Astrocyte of the spinal cord (primary cell): Measurements from ENCODE around the gene RAB29.

Source experiments
- DNase-seq: peaks from one replicate; pipeline ENCODE4 v3.0.0; 2011; ENCODE audit warnings: low read depth, low spot score
- H3K4me3 ChIP-seq: 2 replicates; pipeline ENCODE4 v1.5.1; 2011; ENCODE audit warnings: low read depth, mild to moderate bottlenecking, low read length, moderate library complexity
- in situ Hi-C: cut with HindIII; loops from 2 replicates; pipeline ENCODE4 v1.10.0; 2017; ENCODE audit warnings: low sequenced_read_pairs
- TF ChIP-seq, protein P1 (sequence below): IDR thresholded peaks from 2 replicates; pipeline ENCODE4 v1.5.1; 2012; ENCODE audit warnings: low read depth, mild to moderate bottlenecking, low read length, inconsistent platforms

Gene RAB29

DNA sequence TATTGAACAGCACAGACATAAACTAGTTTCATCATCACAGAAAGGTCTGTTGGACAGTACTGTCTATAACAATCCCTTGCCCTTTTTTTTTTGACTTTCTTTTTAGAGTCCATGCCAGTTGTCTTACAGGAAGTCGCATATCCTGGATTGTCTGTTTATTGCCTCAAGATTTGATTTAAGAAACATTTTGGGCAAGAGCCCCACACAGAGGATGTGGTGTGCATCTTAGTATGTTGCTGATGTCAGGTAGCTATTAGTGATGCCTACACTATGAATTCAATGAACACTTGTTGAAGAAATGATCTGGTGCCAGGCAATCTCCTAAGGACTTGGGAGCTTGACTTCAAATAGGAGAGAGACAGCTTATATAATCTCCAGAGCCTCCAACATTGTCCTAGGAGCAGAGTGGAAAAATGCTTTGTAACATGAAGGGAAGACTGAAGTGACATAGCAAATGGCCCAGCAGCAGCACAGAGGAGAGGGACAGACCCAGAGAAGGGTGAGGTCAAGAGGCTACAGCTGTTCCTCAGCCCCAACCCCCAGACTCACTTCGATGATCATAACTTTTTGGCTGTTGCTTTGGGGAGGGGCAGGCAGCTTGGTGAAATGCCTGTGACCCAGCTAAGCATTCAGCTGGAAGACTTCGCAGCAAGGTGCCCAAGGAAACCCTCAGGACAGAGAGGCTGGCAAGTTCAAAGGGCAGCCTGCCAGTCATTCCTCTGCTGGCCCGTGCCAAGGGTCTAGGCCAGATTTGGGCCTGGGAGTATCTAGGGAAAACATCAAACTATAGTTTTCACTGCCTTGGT, 7.5 kb upstream of the RAB29 start:
- H3K4me3 ChIP-seq, result no peak overlapping the region
- DNase-seq, result no peak
- TF ChIP-seq, protein P1, sequence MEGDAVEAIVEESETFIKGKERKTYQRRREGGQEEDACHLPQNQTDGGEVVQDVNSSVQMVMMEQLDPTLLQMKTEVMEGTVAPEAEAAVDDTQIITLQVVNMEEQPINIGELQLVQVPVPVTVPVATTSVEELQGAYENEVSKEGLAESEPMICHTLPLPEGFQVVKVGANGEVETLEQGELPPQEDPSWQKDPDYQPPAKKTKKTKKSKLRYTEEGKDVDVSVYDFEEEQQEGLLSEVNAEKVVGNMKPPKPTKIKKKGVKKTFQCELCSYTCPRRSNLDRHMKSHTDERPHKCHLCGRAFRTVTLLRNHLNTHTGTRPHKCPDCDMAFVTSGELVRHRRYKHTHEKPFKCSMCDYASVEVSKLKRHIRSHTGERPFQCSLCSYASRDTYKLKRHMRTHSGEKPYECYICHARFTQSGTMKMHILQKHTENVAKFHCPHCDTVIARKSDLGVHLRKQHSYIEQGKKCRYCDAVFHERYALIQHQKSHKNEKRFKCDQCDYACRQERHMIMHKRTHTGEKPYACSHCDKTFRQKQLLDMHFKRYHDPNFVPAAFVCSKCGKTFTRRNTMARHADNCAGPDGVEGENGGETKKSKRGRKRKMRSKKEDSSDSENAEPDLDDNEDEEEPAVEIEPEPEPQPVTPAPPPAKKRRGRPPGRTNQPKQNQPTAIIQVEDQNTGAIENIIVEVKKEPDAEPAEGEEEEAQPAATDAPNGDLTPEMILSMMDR, result no peak
- in situ Hi-C loops, result no loop called here

- no peak for DNase-seq
- TF ChIP-seq, protein P1, result no peak
- no peak overlapping the region for H3K4me3 ChIP-seq
- in situ Hi-C loops, result no loop called here
Observed at GRCh38 chr1:205780335-205780734, 5.1 kb upstream of the RAB29 start.

- TF ChIP-seq, protein P1, result no peak
- no peak for DNase-seq
- no peak overlapping the region for H3K4me3 ChIP-seq
- in situ Hi-C loops, result no loop called here
Observed at GRCh38 chr1:205777994-205778393, 2.7 kb upstream of the RAB29 start.

DNA sequence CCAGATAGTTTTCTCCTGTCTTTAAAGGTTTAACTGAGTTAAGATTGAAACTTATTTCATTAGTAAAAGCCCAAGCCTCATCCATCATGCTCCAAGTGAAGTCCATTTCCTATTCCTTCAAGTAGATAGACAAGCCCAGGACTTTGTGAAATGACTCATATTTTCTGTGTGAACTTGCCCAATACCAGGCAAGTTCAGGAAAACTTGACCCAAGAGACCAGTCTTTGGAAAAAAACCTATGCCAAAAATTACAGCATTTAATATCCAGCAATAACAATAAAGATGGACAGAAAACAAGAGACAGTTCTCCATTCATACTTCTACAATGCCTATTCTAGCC, 405 bp upstream of the RAB29 start:
- peak; percentile 26 for DNase-seq
- H3K4me3 ChIP-seq, result peak overlapping the region; percentile 76
- in situ Hi-C loops, result no loop called here
- TF ChIP-seq, protein P1, result no peak

DNA sequence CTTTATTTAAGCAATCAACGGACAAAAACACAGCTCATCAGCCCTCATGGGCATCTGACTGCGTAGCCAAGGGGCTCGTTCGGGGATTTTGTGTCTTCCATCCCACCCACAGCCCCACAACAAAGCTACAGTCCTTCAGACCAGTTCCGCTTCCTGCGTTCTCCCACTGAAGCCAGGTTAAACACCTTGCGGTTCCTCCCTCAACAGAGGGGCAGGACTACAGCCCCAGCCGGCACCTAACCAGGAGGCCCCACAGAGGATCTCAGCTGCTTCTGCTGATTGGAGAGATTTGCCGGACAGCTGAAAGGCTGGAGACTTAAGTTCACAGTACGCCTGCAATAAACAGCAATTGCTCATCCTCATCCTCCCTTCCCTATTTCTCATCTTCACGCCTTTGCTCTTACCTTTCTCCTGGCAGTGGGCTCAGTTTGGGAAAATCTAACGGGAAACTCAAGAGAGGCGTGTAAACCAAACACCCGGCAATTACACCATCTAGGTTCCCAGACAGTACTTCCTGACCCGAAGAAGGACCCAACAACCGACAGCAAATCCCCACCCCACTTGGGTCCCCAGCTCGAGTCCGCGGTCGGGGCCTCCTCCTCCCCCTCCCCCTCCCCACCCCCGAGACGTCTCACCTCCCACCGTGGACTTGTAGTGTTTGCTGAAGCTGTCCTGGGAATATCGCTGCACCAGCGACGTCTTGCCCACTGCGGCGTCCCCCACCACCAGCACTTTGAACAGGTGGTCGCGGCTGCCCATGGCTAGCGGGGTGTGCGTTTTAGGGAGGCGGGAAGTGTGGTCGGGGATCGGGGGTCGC, 876 bp downstream of the RAB29 start:
- no peak for DNase-seq
- peak overlapping the region; percentile 76 for H3K4me3 ChIP-seq
- in situ Hi-C loops, result no loop called here
- TF ChIP-seq, protein P1, result no peak

- TF ChIP-seq, protein P1, result no peak
- DNase-seq, result no peak
- in situ Hi-C loops, result no loop called here
- H3K4me3 ChIP-seq, result no peak overlapping the region
Observed at GRCh38 chr1:205772607-205773032, 2.7 kb downstream of the RAB29 start.
